Right lobe of liver (tissue), 6 donors: ENCODE measurements around the gene S1PR2. TPM values are rescaled to one million over a fixed set of nuclear protein-coding genes. Genes with fewer than 3 reads are reported as not detected.

Experiments used
- ATAC-seq, 4 donors: fragments of 200-7000 bp; cut with Tn5 transposase; one replicate each; pipeline ENCODE4 v1.9.1; 2020; ENCODE audit warnings: mild to moderate bottlenecking in 4 of 4, moderate library complexity in 4 of 4
- DNase-seq, 3 donors: peaks; one replicate each; pipeline ENCODE4 v3.0.0-alpha.2; 2020
- H3K27ac ChIP-seq, 3 donors: fragments of 200-600 bp; one replicate each; pipeline ENCODE4 v1.8.0; 2022
- H3K27me3 ChIP-seq, 2 donors: fragments of 200-600 bp; one replicate each; pipeline ENCODE4 v1.8.0; 2022
- H3K36me3 ChIP-seq, 4 donors: fragments of 200-600 bp; sonication (generic) in 1 of 4; one replicate each; pipeline versions ENCODE4 v1.5.1 to v1.8.0; 2017 to 2022; ENCODE audit warnings: control low read depth in 1 of 4
- H3K4me1 ChIP-seq, 4 donors: fragments of 200-600 bp; sonication (generic) in 1 of 4; one replicate each; pipeline versions ENCODE4 v1.5.1 to v1.8.0; 2017 to 2022; ENCODE audit warnings: control low read depth in 1 of 4
- H3K4me3 ChIP-seq, 3 donors: fragments of 200-600 bp; one replicate each; pipeline ENCODE4 v1.8.0; 2022
- H3K9me3 ChIP-seq, 4 donors: fragments of 200-600 bp; sonication (generic) in 1 of 4; one replicate each; pipeline versions ENCODE4 v1.5.1 to v1.8.0; 2017 to 2022; ENCODE audit warnings: control low read depth in 1 of 4
- POLR2A ChIP-seq: fragments of 450-650 bp; IDR thresholded peaks from one replicate; pipeline ENCODE4 v1.6.1; 2017; ENCODE audit warnings: antibody characterized with exemption, mild to moderate bottlenecking
- WGBS: methylation state at CpG from one replicate; pipeline ENCODE4 v1.1.6; 2018; ENCODE audit warnings: low coverage, low lambda C conversion rate; ENCODE audit not compliant: insufficient coverage; ENCODE audit errors: missing lambda C conversion rate; 5-methylcytosine and 5-hydroxymethylcytosine counted together
- intact Hi-C, 2 donors: fragments of 100-400 bp; cut with DNase I; formaldehyde crosslinking; loops; one replicate each; pipeline versions ENCODE4 v1.11.2 to v1.14.1; 2022
- total RNA-seq, 6 experiments: library from RNA; depleted of rRNA in 2 of 6; stranded (reverse); fragments of >200 nt in 2 of 6; fragmentation: NEBNext Ultra II Directional in 3 of 6; extraction: Animal tissue kit (Norgen Biotek cat#: 25700) in 3 of 6; gene quantifications; one replicate each; pipeline versions ENCODE4 v1.1.0 to v1.2.4, GENCODE V29; 2016 to 2023
- TF ChIP-seq, protein P1 (sequence below), 4 donors: fragments of 200-600 bp in 3 of 4; fragments of 450-650 bp in 1 of 4; IDR thresholded peaks; one replicate each; pipeline versions ENCODE4 v1.5.1 to v1.8.0; 2016 to 2022; ENCODE audit warnings: antibody characterized with exemption in 4 of 4, mild to moderate bottlenecking in 2 of 4
- donor health status: DM: no; HTN: yes; CAD: no.
- donor health status: DM: no; HTN: no; CAD: no.
- donor health status: DM: no; HTN: no; CAD: no.
- donor health status: DM: no; HTN: yes; CAD: no.
- donor health status: DM: no; HTN: yes; CAD: no.

Gene S1PR2
- total RNA-seq, 6 experiments from 2014 or later = 1.7 to 6.6 (median 4.1) TPM

DNA sequence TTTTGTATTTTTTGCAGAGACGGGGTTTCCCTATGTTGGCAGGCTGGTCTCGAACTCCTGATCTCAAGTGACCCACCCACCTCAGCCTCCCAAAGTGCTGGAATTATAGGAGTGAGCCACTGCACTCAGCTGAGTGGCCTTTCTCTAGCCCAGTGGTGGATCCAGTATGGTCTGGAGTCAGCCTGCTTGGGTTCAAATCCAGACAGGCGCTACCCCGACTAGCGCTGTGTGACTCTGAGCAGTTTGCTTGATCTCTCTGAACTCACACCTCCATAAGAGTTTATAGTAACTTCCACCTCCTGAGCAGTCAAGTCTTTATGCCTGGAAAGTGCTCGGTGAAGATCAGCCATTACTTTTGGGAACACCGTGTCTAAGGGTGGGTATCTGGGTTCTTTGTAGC, 10.4 kb downstream of the S1PR2 start:
- Histone ChIP-seq H3K27me3 (no peaks in the 10 kb centered on the region), H3K9me3 (no peaks in the 10 kb centered on the region), H3K4me1 (peaks cover 0 to 15% (median 0%) of the 10 kb centered on the region in 4 donors), H3K36me3 (no peaks in the 10 kb centered on the region), H3K27ac (no peak overlapping the region), H3K4me3 (no peak overlapping the region)
- TF ChIP-seq, protein P1, sequence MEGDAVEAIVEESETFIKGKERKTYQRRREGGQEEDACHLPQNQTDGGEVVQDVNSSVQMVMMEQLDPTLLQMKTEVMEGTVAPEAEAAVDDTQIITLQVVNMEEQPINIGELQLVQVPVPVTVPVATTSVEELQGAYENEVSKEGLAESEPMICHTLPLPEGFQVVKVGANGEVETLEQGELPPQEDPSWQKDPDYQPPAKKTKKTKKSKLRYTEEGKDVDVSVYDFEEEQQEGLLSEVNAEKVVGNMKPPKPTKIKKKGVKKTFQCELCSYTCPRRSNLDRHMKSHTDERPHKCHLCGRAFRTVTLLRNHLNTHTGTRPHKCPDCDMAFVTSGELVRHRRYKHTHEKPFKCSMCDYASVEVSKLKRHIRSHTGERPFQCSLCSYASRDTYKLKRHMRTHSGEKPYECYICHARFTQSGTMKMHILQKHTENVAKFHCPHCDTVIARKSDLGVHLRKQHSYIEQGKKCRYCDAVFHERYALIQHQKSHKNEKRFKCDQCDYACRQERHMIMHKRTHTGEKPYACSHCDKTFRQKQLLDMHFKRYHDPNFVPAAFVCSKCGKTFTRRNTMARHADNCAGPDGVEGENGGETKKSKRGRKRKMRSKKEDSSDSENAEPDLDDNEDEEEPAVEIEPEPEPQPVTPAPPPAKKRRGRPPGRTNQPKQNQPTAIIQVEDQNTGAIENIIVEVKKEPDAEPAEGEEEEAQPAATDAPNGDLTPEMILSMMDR (IDR thresholded peaks at IDR 0.05) = no peak
- no peak for TF ChIP-seq POLR2A
- no peak for ATAC-seq
- 79% methylated on average over 2 of the region's 7 CpGs for WGBS
- no peak for DNase-seq
- intact Hi-C loops = no loop called here

- Histone ChIP-seq H3K36me3 (no peaks in the 10 kb centered on the region), H3K27ac (no peak overlapping the region), H3K4me3 (no peak overlapping the region), H3K27me3 (no peaks in the 10 kb centered on the region), H3K4me1 (peaks cover 0 to 15% (median 0%) of the 10 kb centered on the region in 4 donors), H3K9me3 (no peaks in the 10 kb centered on the region)
- TF ChIP-seq, protein P1 (IDR thresholded peaks at IDR 0.05) = peak; percentile 29 to 49 (median 38)
- TF ChIP-seq POLR2A = no peak
- WGBS = 11% methylated on average over 3 of the region's 3 CpGs
- ATAC-seq (peak; percentile 62 to 84 (median 68)), DNase-seq (peak in 1 of 3 donors; percentile 25)
- intact Hi-C loops = no loop called here
Observed at GRCh38 chr19:10219678-10220077, 11.5 kb downstream of the S1PR2 start.

- TF ChIP-seq, protein P1 (IDR thresholded peaks at IDR 0.05) = no peak
- TF ChIP-seq POLR2A = no peak
Observed at GRCh38 chr19:10217085-10217484, 14.0 kb downstream of the S1PR2 start.

GRCh38 chr19:10214784-10215183, 16.3 kb downstream of the S1PR2 start:
- 100% methylated on average over 2 of the region's 5 CpGs for WGBS
- ATAC-seq (no peak), DNase-seq (no peak)
- Histone ChIP-seq H3K4me3 (no peak overlapping the region), H3K9me3 (no peaks in the 10 kb centered on the region), H3K27me3 (no peaks in the 10 kb centered on the region), H3K4me1 (peaks cover 0 to 15% (median 0%) of the 10 kb centered on the region in 4 donors), H3K27ac (no peak overlapping the region), H3K36me3 (no peaks in the 10 kb centered on the region)
- intact Hi-C loops = no loop called here
- TF ChIP-seq POLR2A = no peak
- TF ChIP-seq, protein P1 (IDR thresholded peaks at IDR 0.05) = no peak

More at GRCh38 chr19:10217085-10217484, 14.0 kb downstream of the S1PR2 start:
- no peak for ATAC-seq
- WGBS = 100% methylated on average over 1 of the region's 9 CpGs
- H3K9me3 ChIP-seq = no peaks in the 10 kb centered on the region
- H3K27ac ChIP-seq = no peak overlapping the region
- no peak for DNase-seq
- intact Hi-C loops = no loop called here
- H3K4me1 ChIP-seq = peaks cover 0 to 15% (median 0%) of the 10 kb centered on the region in 4 donors
- no peaks in the 10 kb centered on the region for H3K36me3 ChIP-seq
- H3K27me3 ChIP-seq = no peaks in the 10 kb centered on the region
- no peak overlapping the region for H3K4me3 ChIP-seq

DNA sequence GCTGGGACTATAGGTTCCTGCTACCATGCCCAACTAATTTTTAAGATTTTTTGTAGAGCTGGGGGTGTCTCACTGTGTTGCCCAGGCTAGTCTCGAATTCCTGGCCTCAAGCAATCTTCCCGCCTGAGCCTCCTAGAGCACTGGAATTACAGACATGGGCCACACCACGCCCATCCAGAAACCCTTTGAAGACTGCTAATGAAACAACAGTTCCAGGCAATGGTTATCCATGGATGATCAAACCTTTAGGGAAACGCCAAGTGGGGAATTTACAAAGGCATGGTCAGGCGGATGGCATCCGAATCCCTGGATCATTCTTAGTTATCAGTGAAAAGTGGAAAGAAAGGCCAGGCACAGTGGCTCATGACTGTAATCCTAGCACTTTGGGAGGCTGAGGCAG, 19.4 kb downstream of the S1PR2 start:
- H3K36me3 ChIP-seq = no peaks in the 10 kb centered on the region
- no peak overlapping the region for H3K4me3 ChIP-seq
- ATAC-seq (no peak), DNase-seq (no peak)
- intact Hi-C loops = no loop called here
- H3K27me3 ChIP-seq = no peaks in the 10 kb centered on the region
- WGBS = 80% methylated on average over 6 of the region's 6 CpGs
- no peak overlapping the region for H3K27ac ChIP-seq
- no peaks in the 10 kb centered on the region for H3K9me3 ChIP-seq
- no peaks in the 10 kb centered on the region for H3K4me1 ChIP-seq
- TF ChIP-seq, protein P1 (IDR thresholded peaks at IDR 0.05) = no peak
